Neuronal stem cell (in vitro differentiated cells): ENCODE results near the gene OR1N1. TPM values are rescaled to one million over a fixed set of nuclear protein-coding genes. Genes with fewer than 3 reads are reported as not detected.

ENCODE experiments used
- DNase-seq: peaks from one replicate; pipeline ENCODE4 v3.0.0-alpha.2; 2013; ENCODE audit warnings: low spot score
- H2AFZ ChIP-seq: one replicate; pipeline ENCODE4 v1.6.1; 2013; ENCODE audit warnings: mild to moderate bottlenecking, low read length, inconsistent platforms
- H2AK5ac ChIP-seq: 2 replicates; pipeline ENCODE4 v1.6.1; 2013; ENCODE audit warnings: low read depth, mild to moderate bottlenecking, inconsistent platforms, low read length, moderate library complexity, mixed read lengths
- H2BK120ac ChIP-seq: 2 replicates; pipeline ENCODE4 v1.6.1; 2013; ENCODE audit warnings: low read depth, mild to moderate bottlenecking, inconsistent platforms, low read length, moderate library complexity, mixed read lengths
- H2BK12ac ChIP-seq: one replicate; pipeline ENCODE4 v1.6.1; 2013; ENCODE audit warnings: low read length, inconsistent platforms
- H2BK15ac ChIP-seq: 2 replicates; pipeline ENCODE4 v1.6.1; 2013; ENCODE audit warnings: mild to moderate bottlenecking, low read length, inconsistent platforms, mixed read lengths
- H2BK5ac ChIP-seq: one replicate; pipeline ENCODE4 v1.6.1; 2013; ENCODE audit warnings: inconsistent platforms, mild to moderate bottlenecking, low read length, moderate library complexity
- H3K14ac ChIP-seq: one replicate; pipeline ENCODE4 v1.6.1; 2013; ENCODE audit warnings: low read length, inconsistent platforms
- H3K18ac ChIP-seq: 2 replicates; pipeline ENCODE4 v1.6.1; 2013; ENCODE audit warnings: low read length, inconsistent platforms
- H3K23ac ChIP-seq: 2 replicates; pipeline ENCODE4 v1.6.1; 2013; ENCODE audit warnings: low read depth, mild to moderate bottlenecking, mixed read lengths, low read length, inconsistent platforms; ENCODE audit not compliant: poor library complexity
- H3K27ac ChIP-seq: replicated peaks from 3 replicates; pipeline ENCODE4 v1.5.1; 2013; ENCODE audit warnings: low read length, inconsistent platforms
- H3K27me3 ChIP-seq, 3 experiments: 2 replicates each; pipeline ENCODE4 v1.6.1; 2013; ENCODE audit warnings: low read length in 3 of 3, mild to moderate bottlenecking in 2 of 3, inconsistent platforms in 1 of 3, low read depth in 1 of 3, mixed read lengths in 1 of 3, moderate library complexity in 1 of 3; ENCODE audit not compliant: control insufficient read depth in 3 of 3, insufficient read depth in 3 of 3
- H3K36me3 ChIP-seq, 2 donors: replicated peaks in 1 of 2; 2 replicates each; pipeline ENCODE4 v1.6.1; 2013; ENCODE audit warnings: low read length in 2 of 2; ENCODE audit not compliant: control insufficient read depth in 2 of 2, insufficient read depth in 2 of 2
- H3K4ac ChIP-seq: 2 replicates; pipeline ENCODE4 v1.6.1; 2013; ENCODE audit warnings: inconsistent platforms, mild to moderate bottlenecking, low read length, moderate library complexity
- H3K4me1 ChIP-seq, 2 donors: 1 replicate in 1 of 2; 2 replicates in 1 of 2; pipeline ENCODE4 v1.6.1; 2013; ENCODE audit warnings: low read length in 2 of 2, low read depth in 1 of 2; ENCODE audit not compliant: control insufficient read depth in 2 of 2, insufficient read depth in 1 of 2
- H3K4me2 ChIP-seq: one replicate; pipeline ENCODE4 v1.6.1; 2013; ENCODE audit warnings: mild to moderate bottlenecking, low read length, inconsistent platforms; ENCODE audit not compliant: insufficient read depth, poor library complexity, severe bottlenecking
- H3K4me3 ChIP-seq, 2 donors: 2 replicates each; pipeline ENCODE4 v1.5.1; 2013; ENCODE audit warnings: low read length in 2 of 2, mild to moderate bottlenecking in 2 of 2, inconsistent platforms in 1 of 2, moderate library complexity in 1 of 2
- H3K79me1 ChIP-seq: one replicate; pipeline ENCODE4 v1.6.1; 2013; ENCODE audit warnings: low read depth, mild to moderate bottlenecking, inconsistent platforms, low read length, moderate library complexity
- H3K9ac ChIP-seq: one replicate; pipeline ENCODE4 v1.6.1; 2013; ENCODE audit warnings: mild to moderate bottlenecking, low read depth, low read length, inconsistent platforms; ENCODE audit not compliant: poor library complexity
- H3K9me3 ChIP-seq, 2 donors: replicated peaks in 1 of 2; 2 replicates each; pipeline versions ENCODE3 to v1.6.1; 2013; ENCODE audit warnings: low read length in 2 of 2, mild to moderate bottlenecking in 2 of 2, inconsistent platforms in 1 of 2, low read depth in 1 of 2, mixed read lengths in 1 of 2, moderate library complexity in 1 of 2; ENCODE audit not compliant: control insufficient read depth in 2 of 2, insufficient read depth in 1 of 2
- H4K8ac ChIP-seq: one replicate; pipeline ENCODE4 v1.6.1; 2013; ENCODE audit warnings: low read depth, mild to moderate bottlenecking, inconsistent platforms, low read length, moderate library complexity
- H4K91ac ChIP-seq: one replicate; pipeline ENCODE4 v1.6.1; 2013; ENCODE audit warnings: low read length, low read depth, mild to moderate bottlenecking, inconsistent platforms; ENCODE audit not compliant: poor library complexity
- WGBS, 2 donors: extraction: QIAGEN DNeasy Blood & Tissue Kit; methylation state at CpG; one replicate each; pipeline ENCODE4 v1.1.7; 2013; ENCODE audit warnings: missing lambda C conversion rate in 2 of 2, mixed read lengths in 1 of 2; ENCODE audit not compliant: insufficient read length in 2 of 2, insufficient replicate concordance in 1 of 2; ENCODE audit errors: extremely low coverage in 2 of 2; 5-methylcytosine and 5-hydroxymethylcytosine counted together
- polyA plus RNA-seq, 2 experiments: library from polyadenylated mRNA; stranded (reverse); fragments of 200-250 nt; gene quantifications; one replicate each; pipeline ENCODE4 v1.2.3, GENCODE V29; 2013

Gene OR1N1
- not detected for polyA plus RNA-seq (2013, experiment 1 of 2)
- polyA plus RNA-seq (2013, experiment 2 of 2): not detected

- H3K79me1 ChIP-seq: no peaks in the 10 kb centered on the region
- WGBS, 2 donors: no CpG with 5 or more reads among the region's 3 CpGs
Observed at GRCh38 chr9:122527193-122527592, at the start of gene OR1N1. OR1N1 (minus strand) TSS chr9:122527293; CDS start chr9:122527293, 0 bp downstream.

GRCh38 chr9:122572456-122572855 lies 45.4 kb upstream of the OR1N1 start:
- H3K23ac ChIP-seq: no peak overlapping the region
- no peaks in the 10 kb centered on the region for H3K4me1 ChIP-seq
- H3K4me3 ChIP-seq: no peak overlapping the region
- no peaks in the 10 kb centered on the region for H3K79me1 ChIP-seq
- H2BK12ac ChIP-seq: no peak overlapping the region
- peaks cover 0 to 20% of the 10 kb centered on the region in 2 donors for H3K9me3 ChIP-seq
- no peak for DNase-seq
- H2AFZ ChIP-seq: no peak overlapping the region
- no peak overlapping the region for H2BK120ac ChIP-seq
- H3K36me3 ChIP-seq: no peaks in the 10 kb centered on the region
- no peak overlapping the region for H2BK15ac ChIP-seq
- H3K4ac ChIP-seq: no peak overlapping the region
- no peak overlapping the region for H4K8ac ChIP-seq
- no peak overlapping the region for H3K27ac ChIP-seq
- H3K4me2 ChIP-seq: no peak overlapping the region
- H3K18ac ChIP-seq: no peak overlapping the region
- no peak overlapping the region for H3K9ac ChIP-seq
- no peaks in the 10 kb centered on the region for H3K27me3 ChIP-seq
- no peak overlapping the region for H4K91ac ChIP-seq
- H3K14ac ChIP-seq: no peak overlapping the region
- H2BK5ac ChIP-seq: no peak overlapping the region
- no peak overlapping the region for H2AK5ac ChIP-seq
- WGBS, 2 donors: no CpG with 5 or more reads among the region's 2 CpGs

More at GRCh38 chr9:122527193-122527592, at the start of gene OR1N1:
- H2BK12ac ChIP-seq: no peak within 1 kb of the TSS
- no peak within 1 kb of the TSS for H2BK5ac ChIP-seq
- no peak within 1 kb of the TSS for H2BK120ac ChIP-seq
- H3K23ac ChIP-seq: no peak within 1 kb of the TSS
- no peak within 1 kb of the TSS for H4K91ac ChIP-seq
- H3K9me3 ChIP-seq: peaks cover 0 to 14% of the 10 kb centered on the region in 2 donors
- no peaks in the 10 kb centered on the region for H3K4me1 ChIP-seq
- H4K8ac ChIP-seq: peak within 1 kb of the TSS; percentile 10
- H3K4me3 ChIP-seq: no peak within 1 kb of the TSS
- H3K4ac ChIP-seq: no peak within 1 kb of the TSS
- no peak within 1 kb of the TSS for H3K4me2 ChIP-seq
- no peak within 1 kb of the TSS for H3K14ac ChIP-seq
- no peaks in the 10 kb centered on the region for H3K36me3 ChIP-seq
- no peak within 1 kb of the TSS for H2AFZ ChIP-seq
- no peak within 1 kb of the TSS for H3K18ac ChIP-seq
- no peak for DNase-seq
- no peak within 1 kb of the TSS for H3K27ac ChIP-seq
- peak within 1 kb of the TSS; percentile 3 for H3K9ac ChIP-seq
- no peak within 1 kb of the TSS for H2BK15ac ChIP-seq
- peaks cover 0 to 19% (median 0%) of the 10 kb centered on the region in 3 experiments for H3K27me3 ChIP-seq
- H2AK5ac ChIP-seq: no peak within 1 kb of the TSS

- no peak for DNase-seq
- H2AK5ac ChIP-seq: no peak overlapping the region
- H2AFZ ChIP-seq: no peak overlapping the region
- no peak overlapping the region for H3K23ac ChIP-seq
- no peak overlapping the region for H2BK12ac ChIP-seq
- no peaks in the 10 kb centered on the region for H3K4me1 ChIP-seq
- no peak overlapping the region for H2BK5ac ChIP-seq
- H3K9ac ChIP-seq: no peak overlapping the region
- H3K27me3 ChIP-seq: no peaks in the 10 kb centered on the region
- no peaks in the 10 kb centered on the region for H3K36me3 ChIP-seq
- H2BK120ac ChIP-seq: no peak overlapping the region
- WGBS, 2 donors: no CpG with 5 or more reads among the region's 4 CpGs
- no peak overlapping the region for H3K14ac ChIP-seq
- H3K4ac ChIP-seq: no peak overlapping the region
- no peak overlapping the region for H4K91ac ChIP-seq
- no peak overlapping the region for H3K18ac ChIP-seq
- H3K79me1 ChIP-seq: no peaks in the 10 kb centered on the region
- H3K4me2 ChIP-seq: no peak overlapping the region
- H2BK15ac ChIP-seq: no peak overlapping the region
- peaks cover 0 to 26% of the 10 kb centered on the region in 2 donors for H3K9me3 ChIP-seq
- no peak overlapping the region for H4K8ac ChIP-seq
- no peak overlapping the region for H3K27ac ChIP-seq
- no peak overlapping the region for H3K4me3 ChIP-seq
Observed at GRCh38 chr9:122567901-122568300, 40.8 kb upstream of the OR1N1 start.

- no peak overlapping the region for H3K27ac ChIP-seq
- H3K27me3 ChIP-seq: no peaks in the 10 kb centered on the region
- DNase-seq: no peak
- H2BK12ac ChIP-seq: no peak overlapping the region
- H3K36me3 ChIP-seq: no peaks in the 10 kb centered on the region
- WGBS, 2 donors: no CpG with 5 or more reads among the region's 9 CpGs
- H3K9me3 ChIP-seq: peaks cover 0 to 9% of the 10 kb centered on the region in 2 donors
- no peak overlapping the region for H4K91ac ChIP-seq
- no peak overlapping the region for H3K14ac ChIP-seq
- no peak overlapping the region for H3K4me2 ChIP-seq
- H2AFZ ChIP-seq: no peak overlapping the region
- H3K18ac ChIP-seq: no peak overlapping the region
- H3K4me3 ChIP-seq: no peak overlapping the region
- no peak overlapping the region for H3K4ac ChIP-seq
- peak overlapping the region; percentile 10 for H3K23ac ChIP-seq
- no peak overlapping the region for H4K8ac ChIP-seq
- H2BK5ac ChIP-seq: no peak overlapping the region
- H3K9ac ChIP-seq: no peak overlapping the region
- no peaks in the 10 kb centered on the region for H3K4me1 ChIP-seq
- no peak overlapping the region for H2AK5ac ChIP-seq
- no peak overlapping the region for H2BK120ac ChIP-seq
- no peaks in the 10 kb centered on the region for H3K79me1 ChIP-seq
- H2BK15ac ChIP-seq: no peak overlapping the region
Observed at GRCh38 chr9:122562134-122562760, 35.2 kb upstream of the OR1N1 start.
